HepG2 (cell line): ENCODE results near the gene PNLDC1. TPM values are rescaled to one million over a fixed set of nuclear protein-coding genes. Genes with fewer than 3 reads are reported as not detected.
A peak's percentile ranks its signal among the peaks of the same experiment; 100 is the strongest.

ENCODE experiments used
- ATAC-seq: fragments of 200-7000 bp; cut with Tn5 transposase; 3 replicates; pipeline ENCODE4 v1.9.1; 2020; ENCODE audit warnings: mild to moderate bottlenecking, moderate library complexity
- BruUV-seq: library from RNA; stranded (reverse); fragments of 400-500 nt; replicated peaks from 2 replicates; lab custom pipeline; 2021; lab: Mats Ljungman, UMichigan
- CTCF ChIA-PET: fragments of 300-600 bp; formaldehyde crosslinking; extraction: SDS; loops from one replicate; lab custom pipeline; 2021; ENCODE audit warnings: low total read pairs, inconsistent platforms, low intra/inter-chr PET ratio; lab: Yijun Ruan, JAX
- POLR2A ChIA-PET: fragments of 350-600 bp; sonication (Branson Sonifier 250); formaldehyde crosslinking; loops from one replicate; lab custom pipeline; 2020; ENCODE audit warnings: antibody characterized with exemption, inconsistent platforms; lab: Yijun Ruan, JAX
- DNase-seq: peaks from one replicate; pipeline ENCODE4 v3.0.0-alpha.2; 2015; ENCODE audit warnings: low spot score
- FAIRE-seq: peaks from 3 replicates; lab custom pipeline; 2011; peaks lifted over from hg19 to GRCh38; lab: Jason Lieb, UNC
- H2AFZ ChIP-seq: one replicate; pipeline ENCODE4 v1.6.1; 2011; ENCODE audit warnings: low read length, inconsistent platforms
- H3K27ac ChIP-seq: fragments of 300-600 bp; 3 replicates; pipeline ENCODE4 v1.8.0; 2011; ENCODE audit warnings: mixed run types, mild to moderate bottlenecking, mixed read lengths, low read length, inconsistent platforms; ENCODE audit not compliant: insufficient read depth; ENCODE audit errors: extremely low read length
- H3K27me3 ChIP-seq, 2 experiments: fragments of 200-600 bp in 1 of 2; 2 replicates in 1 of 2; 3 replicates in 1 of 2; pipeline versions ENCODE4 v1.6.0 to v1.8.0; 2011; ENCODE audit warnings: low read length in 2 of 2, mild to moderate bottlenecking in 2 of 2, moderate library complexity in 2 of 2, inconsistent platforms in 1 of 2; ENCODE audit not compliant: insufficient read depth in 2 of 2, control insufficient read depth in 1 of 2
- H3K36me3 ChIP-seq, 2 experiments: fragments of 200-600 bp in 1 of 2; replicated peaks in 1 of 2; 2 replicates in 1 of 2; 3 replicates in 1 of 2; pipeline versions ENCODE4 v1.5.1 to v1.8.0; 2011; ENCODE audit warnings: low read length in 2 of 2, inconsistent platforms in 1 of 2; ENCODE audit not compliant: insufficient read depth in 2 of 2, control insufficient read depth in 1 of 2
- H3K4me1 ChIP-seq: 2 replicates; pipeline ENCODE4 v1.5.1; 2012; ENCODE audit warnings: low read length, inconsistent platforms; ENCODE audit not compliant: insufficient read depth
- H3K4me2 ChIP-seq: 2 replicates; pipeline ENCODE4 v1.6.0; 2011; ENCODE audit warnings: low read depth, low read length, inconsistent platforms
- H3K4me3 ChIP-seq, 3 experiments: fragments of 200-600 bp in 1 of 3; sonication (generic), shearing (Covaris generic) in 1 of 3; replicated peaks in 1 of 3; 2 replicates each; pipeline ENCODE4 v1.5.1; 2011 to 2016; ENCODE audit warnings: low read length in 3 of 3, inconsistent platforms in 2 of 3, low read depth in 2 of 3, mild to moderate bottlenecking in 2 of 3, control low read depth in 1 of 3, mixed read lengths in 1 of 3; ENCODE audit not compliant: insufficient read depth in 1 of 3
- H3K79me2 ChIP-seq: one replicate; pipeline ENCODE4 v1.6.1; 2011; ENCODE audit warnings: low read length, inconsistent platforms; ENCODE audit not compliant: insufficient read depth
- H3K9ac ChIP-seq: 2 replicates; pipeline ENCODE4 v1.6.0; 2011; ENCODE audit warnings: mild to moderate bottlenecking, low read depth, low read length, inconsistent platforms; ENCODE audit not compliant: insufficient read depth
- H3K9me3 ChIP-seq: 2 replicates; pipeline ENCODE4 v1.5.1; 2012; ENCODE audit warnings: mild to moderate bottlenecking, low read length
- H4K20me1 ChIP-seq: 2 replicates; pipeline ENCODE4 v1.6.0; 2011; ENCODE audit warnings: inconsistent platforms, mild to moderate bottlenecking, low read length, moderate library complexity; ENCODE audit not compliant: insufficient read depth
- EEA1 ChIP-seq: sonication (generic); formaldehyde crosslinking; IDR thresholded peaks from 2 replicates; pipeline ENCODE4 v1.5.1; 2020; ENCODE audit warnings: mild to moderate bottlenecking, missing genetic modification reagents, borderline replicate concordance
- FOXA3 ChIP-seq: IDR thresholded peaks from 2 replicates; pipeline ENCODE4 v1.6.1; 2016; ENCODE audit warnings: missing genetic modification reagents, missing compliant biosample characterization
- HOXD1 ChIP-seq: sonication (generic); formaldehyde crosslinking; IDR thresholded peaks from 2 replicates; pipeline ENCODE4 v1.5.0; 2020; ENCODE audit warnings: missing genetic modification reagents
- MXI1 ChIP-seq: IDR thresholded peaks from 3 replicates; pipeline ENCODE4 v1.6.1; 2012; ENCODE audit warnings: low read depth, low read length, inconsistent platforms, borderline replicate concordance
- NCOR1 ChIP-seq: fragments of 200-600 bp; sonication (generic); IDR thresholded peaks from 2 replicates; pipeline ENCODE4 v1.7.0; 2017; ENCODE audit warnings: antibody characterized with exemption, low read length, borderline replicate concordance
- PHF5A ChIP-seq: IDR thresholded peaks from one replicate; pipeline ENCODE4 v1.6.1; 2018; ENCODE audit warnings: low read depth, missing genetic modification reagents; ENCODE audit not compliant: unreplicated experiment
- POLR2A ChIP-seq, 2 experiments: IDR thresholded peaks; 2 replicates each; pipeline ENCODE4 v1.6.1; 2011; ENCODE audit warnings: low read depth in 2 of 2, low read length in 2 of 2, mild to moderate bottlenecking in 1 of 2, moderate library complexity in 1 of 2; ENCODE audit not compliant: insufficient read depth in 1 of 2
- RELA ChIP-seq: sonication (generic); formaldehyde crosslinking; IDR thresholded peaks from 2 replicates; pipeline ENCODE4 v1.4.0; 2020; ENCODE audit warnings: missing genetic modification reagents
- RORA ChIP-seq: sonication (generic); formaldehyde crosslinking; IDR thresholded peaks from 2 replicates; pipeline ENCODE4 v1.5.0; 2020; ENCODE audit warnings: mild to moderate bottlenecking, missing genetic modification reagents, moderate library complexity
- SP1 ChIP-seq, 2 experiments: fragments of 450-650 bp in 1 of 2; sonication (generic) in 1 of 2; formaldehyde crosslinking in 1 of 2; IDR thresholded peaks; 2 replicates each; pipeline versions ENCODE4 v1.4.0 to v1.6.1; 2016 to 2020; ENCODE audit warnings: missing genetic modification reagents in 1 of 2
- ZBTB21 ChIP-seq: sonication (generic); formaldehyde crosslinking; IDR thresholded peaks from 2 replicates; pipeline ENCODE4 v1.4.0; 2020; ENCODE audit warnings: missing genetic modification reagents
- ZFP90 ChIP-seq: sonication (generic); formaldehyde crosslinking; IDR thresholded peaks from 2 replicates; pipeline ENCODE4 v1.8.0; 2022; ENCODE audit warnings: missing genetic modification reagents, mild to moderate bottlenecking, inconsistent platforms, borderline replicate concordance
- ZNF282 ChIP-seq: fragments of 450-650 bp; IDR thresholded peaks from 2 replicates; pipeline ENCODE4 v1.6.1; 2018; ENCODE audit not compliant: partially characterized antibody
- ZNF292 ChIP-seq: sonication (generic); formaldehyde crosslinking; IDR thresholded peaks from 2 replicates; pipeline ENCODE4 v1.8.1; 2022; ENCODE audit warnings: mild to moderate bottlenecking, low read depth, missing genetic modification reagents, borderline replicate concordance
- ZNF44 ChIP-seq: sonication (generic); formaldehyde crosslinking; IDR thresholded peaks from 2 replicates; pipeline ENCODE4 v1.5.1; 2020; ENCODE audit warnings: mild to moderate bottlenecking, missing genetic modification reagents
- ZNF883 ChIP-seq: sonication (generic); formaldehyde crosslinking; IDR thresholded peaks from 2 replicates; pipeline ENCODE4 v1.5.1; 2020; ENCODE audit warnings: mild to moderate bottlenecking, missing genetic modification reagents; ENCODE audit errors: not compliant biosample characterization
- in situ Hi-C: cut with HindIII; loops from 2 replicates; pipeline ENCODE4 v1.10.0; 2017; ENCODE audit warnings: low pct_unique_long_range_greater_than_20kb; ENCODE audit not compliant: extremely low pct_ligation_motif_present
- intact Hi-C: fragments of 100-400 bp; cut with micrococcal nuclease; formaldehyde crosslinking; loops from one replicate; pipeline ENCODE4 v1.10.0; 2022; ENCODE audit not compliant: unreplicated experiment
- polyA plus RNA-seq, 8 experiments: library from polyadenylated mRNA; depleted of rRNA in 3 of 8; stranded (reverse) in 7 of 8; unstranded in 1 of 8; fragments of >200 nt; fragmentation: Illumina TruSeq in 4 of 8; extraction: Trizol in 4 of 8; gene quantifications; 2 replicates each; pipeline versions ENCODE4 v1.2.1 to v1.2.3, GENCODE V29; 2011 to 2016; ENCODE audit warnings: low read depth in 4 of 8, missing spikeins in 1 of 8, mixed read lengths in 1 of 8; ENCODE audit not compliant: insufficient read depth in 1 of 8
- total RNA-seq, 5 experiments: library from RNA; depleted of rRNA; stranded (reverse); fragments of >200 nt; fragmentation: Illumina TruSeq; extraction: Trizol; gene quantifications; 2 replicates each; pipeline ENCODE4 v1.2.3, GENCODE V29; 2016; ENCODE audit warnings: low read depth in 1 of 5
- TF ChIP-seq, protein P1 (sequence below): sonication (generic); formaldehyde crosslinking; IDR thresholded peaks from 2 replicates; pipeline ENCODE4 v1.5.1; 2020; ENCODE audit warnings: mild to moderate bottlenecking, moderate library complexity, missing genetic modification reagents

PNLDC1 gene
- total and polyA plus RNA-seq, 2 of the 13 experiments (the other 11 are each of a cell fraction or from before 2014, with no cell fraction given) = not detected

GRCh38 chr6:159766906-159767305 is 33.2 kb upstream of the PNLDC1 start:
- no peak for FAIRE-seq

GRCh38 chr6:159769470-159769869 is 30.6 kb upstream of the PNLDC1 start:
- Histone ChIP-seq H3K79me2 (peaks cover 33% of the 10 kb centered on the region), H3K4me3 (no peak overlapping the region), H3K36me3 (peaks cover 11 to 84% of the 10 kb centered on the region in 2 experiments), H4K20me1 (no peaks in the 10 kb centered on the region), H3K9ac (no peak overlapping the region), H3K27me3 (no peaks in the 10 kb centered on the region), H3K27ac (no peak overlapping the region), H3K4me1 (peaks cover 37% of the 10 kb centered on the region), H2AFZ (no peak overlapping the region), H3K9me3 (no peaks in the 10 kb centered on the region), H3K4me2 (no peak overlapping the region)
- DNase-seq (no peak), ATAC-seq (no peak), FAIRE-seq (no peak)
- no TSS peak for BruUV-seq
- POLR2A ChIA-PET = interaction anchor here (0.9 to 1.2 kb wide), 2 partner anchors 20 to 43 kb away, joined by 5 to 12 read pairs; partner anchors contain the start of genes MRPL18, TCP1 and WTAP
- in situ Hi-C loops = no loop called here
- intact Hi-C loops = loop anchor here (10.0 kb wide), 1 partner anchor 1125 kb away; the partner anchor contains the start of gene DYNLT1
- CTCF ChIA-PET = no interaction called here
- TF ChIP-seq ZBTB21 (no peak), ZNF282 (no peak), SP1 (IDR thresholded peaks at IDR 0.05) (no peak), SP1 (CRISPR knock-in tag; IDR thresholded peaks at IDR 0.05) (no peak), FOXA3 (CRISPR knock-in tag) (no peak), NCOR1 (no peak), MXI1 (no peak), EEA1 (CRISPR knock-in tag) (no peak), ZNF883 (CRISPR knock-in tag) (no peak), RELA (no peak)

More at GRCh38 chr6:159766906-159767305, 33.2 kb upstream of the PNLDC1 start:
- Histone ChIP-seq H3K4me2 (peak overlapping the region; percentile 12; the same call in 1 of the 2 replicates), H3K79me2 (peaks cover 49% of the 10 kb centered on the region), H2AFZ (no peak overlapping the region), H3K27me3 (no peaks in the 10 kb centered on the region), H3K36me3 (peaks cover 14 to 72% of the 10 kb centered on the region in 2 experiments), H3K9ac (peak overlapping the region; percentile 5; the same call in 1 of the 2 replicates), H3K27ac (peak overlapping the region; percentile 51), H4K20me1 (no peaks in the 10 kb centered on the region), H3K9me3 (no peaks in the 10 kb centered on the region), H3K4me3 (no peak overlapping the region), H3K4me1 (peaks cover 56% of the 10 kb centered on the region)
- POLR2A ChIA-PET = interaction anchor here (1.3 kb wide), 1 partner anchor 23 kb away, joined by 8 read pairs; the partner anchor contains the start of genes MRPL18 and TCP1
- no peak for DNase-seq
- in situ Hi-C loops (no loop called here), intact Hi-C loops (loop anchor here (10.0 kb wide), 1 partner anchor 1122 kb away; the partner anchor contains the start of gene DYNLT1)
- no peak for ATAC-seq
- BruUV-seq = no TSS peak
- CTCF ChIA-PET = no interaction called here
- TF ChIP-seq, protein P1, sequence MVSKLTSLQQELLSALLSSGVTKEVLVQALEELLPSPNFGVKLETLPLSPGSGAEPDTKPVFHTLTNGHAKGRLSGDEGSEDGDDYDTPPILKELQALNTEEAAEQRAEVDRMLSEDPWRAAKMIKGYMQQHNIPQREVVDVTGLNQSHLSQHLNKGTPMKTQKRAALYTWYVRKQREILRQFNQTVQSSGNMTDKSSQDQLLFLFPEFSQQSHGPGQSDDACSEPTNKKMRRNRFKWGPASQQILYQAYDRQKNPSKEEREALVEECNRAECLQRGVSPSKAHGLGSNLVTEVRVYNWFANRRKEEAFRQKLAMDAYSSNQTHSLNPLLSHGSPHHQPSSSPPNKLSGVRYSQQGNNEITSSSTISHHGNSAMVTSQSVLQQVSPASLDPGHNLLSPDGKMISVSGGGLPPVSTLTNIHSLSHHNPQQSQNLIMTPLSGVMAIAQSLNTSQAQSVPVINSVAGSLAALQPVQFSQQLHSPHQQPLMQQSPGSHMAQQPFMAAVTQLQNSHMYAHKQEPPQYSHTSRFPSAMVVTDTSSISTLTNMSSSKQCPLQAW = 0 out of 2 replicates have a peak, but pooled peaks have one; percentile 53
- TF ChIP-seq ZNF44 (0 out of 2 replicates have a peak, but pooled peaks have one; percentile 45), HOXD1 (CRISPR knock-in tag) (no peak), ZFP90 (CRISPR knock-in tag) (no peak), MXI1 (0 out of 3 replicates have a peak, but pooled peaks have one; percentile 21), POLR2A (IDR thresholded peaks at IDR 0.05; ENCODE audit: insufficient read depth in 1 of 2, low read depth in 2 of 2, low read length in 2 of 2) (peak in 1 of 2 experiments; percentile 12; a peak in 1 of 4 replicates), ZNF292 (CRISPR knock-in tag) (no peak), PHF5A (CRISPR knock-in tag) (no peak), RORA (CRISPR knock-in tag) (no peak)
